ENCODE results near the gene MAP2K1. TPM values are rescaled to one million over a fixed set of nuclear protein-coding genes. Genes with fewer than 3 reads are reported as not detected.

MAP2K1 gene
- total RNA-seq, 1 experiment from 2014 or later, result 108 TPM

- no TSS peak for BruUV-seq (replicated peaks)
- no peaks in the 10 kb centered on the region for H3K36me3 Mint-ChIP-seq (ENCODE audit: insufficient read depth, unreplicated experiment)
- intact Hi-C loops (cut with micrococcal nuclease), result no loop called here
- TF ChIP-seq CTCF (IDR thresholded peaks at IDR 0.05; ENCODE audit: unreplicated experiment), result no peak
- no peaks in the 10 kb centered on the region for H3K27me3 Mint-ChIP-seq (ENCODE audit: insufficient read depth, unreplicated experiment)
- H3K4me3 Mint-ChIP-seq (ENCODE audit: unreplicated experiment), result no peak overlapping the region
- POLR2A ChIA-PET, result no interaction called here
- peaks cover 8% of the 10 kb centered on the region for H3K4me1 Mint-ChIP-seq (ENCODE audit: insufficient read depth, unreplicated experiment)
- CTCF ChIA-PET, result no interaction called here
- no peaks in the 10 kb centered on the region for H3K9me3 Mint-ChIP-seq (ENCODE audit: unreplicated experiment)
- DNase-seq (ENCODE audit: unreplicated experiment), result no peak
- no peak overlapping the region for H3K27ac Mint-ChIP-seq (ENCODE audit: low read depth, unreplicated experiment)
Measured at GRCh38 chr15:66429117-66429516, 42.4 kb downstream of the MAP2K1 start.

- Mint-ChIP-seq H3K4me3 (ENCODE audit: unreplicated experiment) (no peak overlapping the region), H3K36me3 (ENCODE audit: insufficient read depth, unreplicated experiment) (no peaks in the 10 kb centered on the region), H3K27me3 (ENCODE audit: insufficient read depth, unreplicated experiment) (no peaks in the 10 kb centered on the region), H3K27ac (ENCODE audit: low read depth, unreplicated experiment) (peak overlapping the region; percentile 49), H3K9me3 (ENCODE audit: unreplicated experiment) (no peaks in the 10 kb centered on the region), H3K4me1 (ENCODE audit: insufficient read depth, unreplicated experiment) (peaks cover 8% of the 10 kb centered on the region)
- no peak for DNase-seq (ENCODE audit: unreplicated experiment)
- intact Hi-C loops (cut with micrococcal nuclease), result no loop called here
- CTCF ChIA-PET, result no interaction called here
- POLR2A ChIA-PET, result no interaction called here
- BruUV-seq (replicated peaks), result no TSS peak
- TF ChIP-seq CTCF (IDR thresholded peaks at IDR 0.05; ENCODE audit: unreplicated experiment), result no peak
Measured at GRCh38 chr15:66429546-66429945, 42.8 kb downstream of the MAP2K1 start.

GRCh38 chr15:66430627-66431255 is 44.0 kb downstream of the MAP2K1 start:
- Mint-ChIP-seq H3K4me1 (ENCODE audit: insufficient read depth, unreplicated experiment) (peaks cover 8% of the 10 kb centered on the region), H3K9me3 (ENCODE audit: unreplicated experiment) (no peaks in the 10 kb centered on the region), H3K4me3 (ENCODE audit: unreplicated experiment) (no peak overlapping the region), H3K27me3 (ENCODE audit: insufficient read depth, unreplicated experiment) (no peaks in the 10 kb centered on the region), H3K36me3 (ENCODE audit: insufficient read depth, unreplicated experiment) (peaks cover 11% of the 10 kb centered on the region), H3K27ac (ENCODE audit: low read depth, unreplicated experiment) (peak overlapping the region; percentile 49)
- BruUV-seq (replicated peaks), result no TSS peak
- DNase-seq (ENCODE audit: unreplicated experiment), result no peak
- TF ChIP-seq CTCF (IDR thresholded peaks at IDR 0.05; ENCODE audit: unreplicated experiment), result no peak
- CTCF ChIA-PET, result no interaction called here
- POLR2A ChIA-PET, result no interaction called here
- intact Hi-C loops (cut with micrococcal nuclease), result no loop called here

GRCh38 chr15:66433726-66434125 is 47.0 kb downstream of the MAP2K1 start:
- CTCF ChIA-PET, result no interaction called here
- BruUV-seq (replicated peaks), result no TSS peak
- POLR2A ChIA-PET, result interaction anchor here (1.5 kb wide), 1 partner anchor 46 kb away, joined by 5 read pairs; the partner anchor contains the start of gene MAP2K1

More at GRCh38 chr15:66433726-66434125, 47.0 kb downstream of the MAP2K1 start:
- H3K36me3 Mint-ChIP-seq (ENCODE audit: insufficient read depth, unreplicated experiment), result peaks cover 29% of the 10 kb centered on the region
- no peak overlapping the region for H3K27ac Mint-ChIP-seq (ENCODE audit: low read depth, unreplicated experiment)
- peaks cover 8% of the 10 kb centered on the region for H3K4me1 Mint-ChIP-seq (ENCODE audit: insufficient read depth, unreplicated experiment)
- TF ChIP-seq CTCF (IDR thresholded peaks at IDR 0.05; ENCODE audit: unreplicated experiment), result no peak
- no peaks in the 10 kb centered on the region for H3K9me3 Mint-ChIP-seq (ENCODE audit: unreplicated experiment)
- intact Hi-C loops (cut with micrococcal nuclease), result no loop called here
- DNase-seq (ENCODE audit: unreplicated experiment), result no peak
- no peaks in the 10 kb centered on the region for H3K27me3 Mint-ChIP-seq (ENCODE audit: insufficient read depth, unreplicated experiment)
- no peak overlapping the region for H3K4me3 Mint-ChIP-seq (ENCODE audit: unreplicated experiment)

All from MCF 10A (cell line).